GM18907 (cell line): ENCODE results near the gene MAP3K12.
"Not testable (repeated sequence)": the region's sequence is repeated elsewhere in the genome, so short reads cannot be mapped to it uniquely, and the experiment has no call there.

ENCODE experiments used
- ATAC-seq: cut with Tn5 transposase; IDR thresholded peaks from one replicate; pipeline ENCODE4 v1.9.1; 2021; ENCODE audit warnings: mild to moderate bottlenecking, moderate library complexity; ENCODE audit not compliant: unreplicated experiment

MAP3K12 gene

DNA sequence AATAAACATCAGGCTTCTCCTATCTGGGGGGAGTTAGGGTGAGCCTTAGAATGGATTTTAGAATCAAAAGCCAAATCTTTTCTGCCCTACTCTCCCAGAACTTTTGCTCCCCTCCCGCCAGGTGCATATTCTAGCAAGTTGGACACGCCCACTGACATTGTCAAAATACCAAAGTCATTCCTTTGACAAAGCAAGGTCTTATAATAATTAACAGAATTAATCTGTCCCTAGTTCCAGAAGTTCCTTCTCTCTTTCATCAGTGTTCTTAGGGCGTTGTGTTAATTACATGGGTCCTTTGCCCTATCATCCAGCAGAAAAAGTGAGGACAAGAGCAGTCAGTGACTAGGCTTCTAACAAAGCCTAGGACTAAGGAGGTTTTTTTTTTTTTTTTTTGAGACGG, 55.3 kb downstream of the MAP3K12 start:
- no peak for ATAC-seq

DNA sequence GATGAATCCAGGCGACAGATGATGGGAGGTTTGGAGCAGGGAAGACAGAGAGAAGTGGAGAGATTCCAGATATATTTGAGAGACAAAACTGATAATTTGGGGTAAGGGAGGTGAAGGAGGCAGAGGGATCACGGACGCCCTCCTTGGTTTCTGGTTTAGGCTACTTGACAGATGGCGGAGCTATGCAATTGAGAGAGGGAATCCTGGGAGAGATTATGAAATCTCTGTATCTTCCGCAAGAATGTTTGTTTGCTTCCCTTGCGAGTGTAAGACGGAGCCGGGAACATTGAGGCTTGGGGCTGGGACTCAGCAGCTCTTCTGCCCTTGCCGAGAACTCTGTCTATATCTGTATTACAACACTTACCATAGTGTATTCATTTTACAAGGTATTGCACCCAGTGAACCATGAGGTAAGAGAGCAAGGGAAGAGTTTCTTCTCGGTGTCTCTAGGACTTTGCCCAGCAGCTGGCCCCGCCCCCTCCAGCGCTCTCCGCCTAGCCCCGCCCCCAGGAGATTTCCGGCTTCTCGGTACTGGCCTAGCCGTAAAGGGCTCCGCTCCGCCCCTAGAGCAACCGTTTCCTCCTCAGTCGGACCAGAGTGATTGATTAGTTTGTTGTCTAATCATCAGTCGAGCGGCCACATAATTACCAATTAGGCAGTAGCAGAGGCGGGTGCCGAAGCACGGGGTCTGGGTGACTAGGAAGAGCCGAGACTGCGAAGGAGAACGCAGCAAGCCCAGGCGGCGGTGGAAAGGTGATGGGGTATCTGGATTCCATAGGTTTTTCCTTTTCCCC, 58.0 kb downstream of the MAP3K12 start, which contains the start of gene PRR13:
TSS of gene PRR13 (plus strand) at position 695 of the 794 bp plus-strand sequence. CDS start 981 bp downstream, outside the sequence.
- peak; percentile 98 for ATAC-seq

DNA sequence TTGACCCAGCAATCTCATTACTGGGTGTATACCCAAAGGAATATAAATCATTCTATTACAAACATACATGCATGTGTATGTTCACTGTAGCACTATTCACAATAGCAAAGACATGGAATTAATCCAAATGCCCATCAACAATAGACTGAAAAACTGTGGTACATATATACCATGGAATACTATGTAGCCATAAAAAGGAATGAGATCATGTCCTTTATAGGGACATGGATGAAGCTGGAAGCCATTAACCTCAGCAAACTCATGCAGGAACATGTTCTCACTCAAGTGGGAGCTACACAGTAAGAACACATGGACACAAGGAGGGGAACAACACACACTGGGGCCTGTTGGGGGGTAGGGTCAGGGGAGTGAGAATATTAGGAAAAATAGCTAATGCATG, 59.7 kb downstream of the MAP3K12 start:
- not testable (repeated sequence) for ATAC-seq

DNA sequence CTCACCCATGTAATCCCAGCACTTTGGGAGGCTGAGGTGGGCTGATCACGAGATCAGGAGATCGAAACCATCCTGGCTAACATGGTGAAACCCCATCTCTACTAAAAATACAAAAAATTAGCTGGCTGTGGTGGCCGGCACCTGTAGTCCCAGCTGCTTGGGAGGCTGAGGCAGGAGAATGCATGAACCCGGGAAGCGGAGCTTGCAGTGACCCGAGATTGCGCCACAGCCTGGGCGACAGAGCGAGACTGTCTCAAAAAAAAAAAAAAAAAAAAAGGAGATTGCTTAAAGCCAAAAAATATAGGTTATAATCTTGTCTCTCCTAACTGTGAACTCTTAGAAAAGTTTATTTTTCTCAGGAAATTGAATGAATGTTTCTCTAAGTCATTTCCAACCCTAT, 63.9 kb downstream of the MAP3K12 start:
- not testable (repeated sequence) for ATAC-seq

DNA sequence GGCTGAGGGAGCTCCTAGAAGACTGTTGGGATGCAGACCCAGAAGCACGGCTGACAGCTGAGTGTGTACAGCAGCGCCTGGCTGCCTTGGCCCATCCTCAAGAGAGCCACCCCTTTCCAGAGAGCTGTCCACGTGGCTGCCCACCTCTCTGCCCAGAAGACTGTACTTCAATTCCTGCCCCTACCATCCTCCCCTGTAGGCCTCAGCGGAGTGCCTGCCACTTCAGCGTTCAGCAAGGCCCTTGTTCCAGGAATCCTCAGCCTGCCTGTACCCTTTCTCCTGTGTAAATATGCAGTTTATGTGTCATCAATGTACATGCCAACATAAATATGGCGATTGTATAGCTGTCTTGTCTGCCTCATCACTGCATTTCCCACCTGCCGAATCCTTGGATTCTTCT, 68.1 kb downstream of the MAP3K12 start:
- ATAC-seq = no peak

DNA sequence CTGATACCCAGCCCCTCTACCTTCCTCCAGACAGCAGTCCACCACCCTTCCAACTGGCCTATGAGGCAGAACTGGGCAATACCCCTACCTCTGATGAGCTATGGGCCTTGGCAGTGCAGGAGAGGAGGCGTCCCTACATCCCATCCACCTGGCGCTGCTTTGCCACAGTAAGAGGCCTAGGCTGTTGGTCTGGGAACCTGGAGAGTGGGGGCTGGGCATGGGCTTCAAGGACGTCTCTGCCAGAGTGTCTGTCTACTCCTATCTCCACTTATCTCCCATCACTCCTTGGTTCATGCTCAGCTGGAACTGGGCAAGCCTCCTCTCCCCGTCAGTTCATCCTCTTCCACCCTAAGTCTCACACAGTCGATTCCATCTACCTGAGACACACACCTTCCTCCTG, 69.1 kb downstream of the MAP3K12 start:
- no peak for ATAC-seq
